Sigmoid colon (tissue), 7 donors: ENCODE results near the gene FOXN4. TPM values are rescaled to one million over a fixed set of nuclear protein-coding genes. Genes with fewer than 3 reads are reported as not detected.

Experiments used
- DNase-seq: peaks from one replicate; pipeline ENCODE4 v3.0.0-alpha.2; 2019
- H3K27ac ChIP-seq, 4 donors: fragments of 200-600 bp; sonication (generic); one replicate each; pipeline ENCODE4 v1.5.1; 2016 to 2019; ENCODE audit warnings: mild to moderate bottlenecking in 1 of 4
- H3K27me3 ChIP-seq, 3 donors: fragments of 200-600 bp; sonication (generic); one replicate each; pipeline ENCODE4 v1.5.1; 2019; ENCODE audit warnings: mild to moderate bottlenecking in 1 of 3
- H3K36me3 ChIP-seq, 4 donors: fragments of 200-600 bp; sonication (generic); one replicate each; pipeline ENCODE4 v1.5.1; 2016 to 2019
- H3K4me1 ChIP-seq, 4 donors: fragments of 200-600 bp; sonication (generic); one replicate each; pipeline ENCODE4 v1.5.1; 2017 to 2019
- H3K4me3 ChIP-seq, 4 donors: fragments of 200-600 bp; sonication (generic); one replicate each; pipeline ENCODE4 v1.5.1; 2017 to 2019; ENCODE audit warnings: mild to moderate bottlenecking in 2 of 4, moderate library complexity in 1 of 4
- H3K9me3 ChIP-seq, 4 donors: fragments of 200-600 bp in 3 of 4; sonication (generic) in 3 of 4; one replicate each; pipeline versions ENCODE4 v1.5.1 to v1.6.1; 2013 to 2019
- CTCF ChIP-seq, 4 experiments: fragments of 450-650 bp in 3 of 4; fragments of 200-600 bp in 1 of 4; IDR thresholded peaks; one replicate each; pipeline ENCODE4 v1.5.1; 2016 to 2019; ENCODE audit warnings: antibody characterized with exemption in 4 of 4, mild to moderate bottlenecking in 3 of 4, moderate library complexity in 2 of 4
- EP300 ChIP-seq, 4 donors: sonication (generic); formaldehyde crosslinking; IDR thresholded peaks; one replicate each; pipeline ENCODE4 v1.6.1; 2017; ENCODE audit warnings: antibody characterized with exemption in 4 of 4
- POLR2A ChIP-seq, 2 donors: fragments of 450-650 bp; IDR thresholded peaks; one replicate each; pipeline ENCODE4 v1.6.1; 2016; ENCODE audit warnings: antibody characterized with exemption in 2 of 2, mild to moderate bottlenecking in 2 of 2, moderate library complexity in 2 of 2
- POLR2AphosphoS5 ChIP-seq, 4 donors: sonication (generic); formaldehyde crosslinking; IDR thresholded peaks; one replicate each; pipeline ENCODE4 v1.6.1; 2017; ENCODE audit warnings: antibody characterized with exemption in 4 of 4
- WGBS, 2 donors: extraction: QIAGEN DNeasy Blood & Tissue Kit; methylation state at CpG; one replicate each; pipeline ENCODE4 v1.1.7; 2013; 5-methylcytosine and 5-hydroxymethylcytosine counted together
- intact Hi-C: fragments of 100-400 bp; cut with DNase I; formaldehyde crosslinking; loops from one replicate; pipeline ENCODE4 v1.15.1; 2023
- polyA plus RNA-seq, 3 donors: library from polyadenylated mRNA; stranded (reverse); fragments of 200-250 nt; gene quantifications; one replicate each; pipeline ENCODE4 v1.2.3, GENCODE V29; 2013
- total RNA-seq, 4 donors: library from RNA; depleted of rRNA; stranded (reverse); fragments of >200 nt; gene quantifications; one replicate each; pipeline ENCODE4 v1.1.0, GENCODE V29; 2016
- donor health status: healthy with polysubstance abuse.
- donor health status: Bipolar disorder and iron deficiency.
- donor health status: healthy.

FOXN4 gene
- total and polyA plus RNA-seq, 7 donors, result 0.06 to 1.9 (median 0.41) TPM; not detected in 4

GRCh38 chr12:109352184-109352583, 43.1 kb upstream of the FOXN4 start:
- Histone ChIP-seq H3K27ac (no peak overlapping the region), H3K36me3 (no peaks in the 10 kb centered on the region), H3K9me3 (no peaks in the 10 kb centered on the region), H3K27me3 (no peaks in the 10 kb centered on the region), H3K4me1 (no peaks in the 10 kb centered on the region), H3K4me3 (no peak overlapping the region)
- no peak for DNase-seq
- TF ChIP-seq POLR2AphosphoS5 (IDR thresholded peaks at IDR 0.05) (no peak), EP300 (IDR thresholded peaks at IDR 0.05) (no peak), POLR2A (IDR thresholded peaks at IDR 0.05) (no peak), CTCF (IDR thresholded peaks at IDR 0.05) (no peak)
- WGBS, 2 donors, result 63 to 70% methylated on average over 6 of the region's 6 CpGs
- intact Hi-C loops, result no loop called here

- no peak for TF ChIP-seq POLR2A (IDR thresholded peaks at IDR 0.05)
- TF ChIP-seq EP300 (IDR thresholded peaks at IDR 0.05), result no peak
- no peak for TF ChIP-seq CTCF (IDR thresholded peaks at IDR 0.05)
- TF ChIP-seq POLR2AphosphoS5 (IDR thresholded peaks at IDR 0.05), result no peak
- intact Hi-C loops, result no loop called here
- no peak within 1 kb of the TSS for H3K27ac ChIP-seq
- DNase-seq, result no peak
- no peaks in the 10 kb centered on the region for H3K27me3 ChIP-seq
- H3K9me3 ChIP-seq, result no peaks in the 10 kb centered on the region
- no peaks in the 10 kb centered on the region for H3K36me3 ChIP-seq
- no peak within 1 kb of the TSS for H3K4me3 ChIP-seq
- WGBS, 2 donors, result 23 to 78% methylated on average over 8 of the region's 8 CpGs
- no peaks in the 10 kb centered on the region for H3K4me1 ChIP-seq
Observed at GRCh38 chr12:109347589-109347988, 38.5 kb upstream of the FOXN4 start, which contains the start of gene MYO1H. MYO1H (plus strand) TSS chr12:109347900; CDS start chr12:109347961, 61 bp downstream.

- intact Hi-C loops, result no loop called here
- DNase-seq, result no peak
Observed at GRCh38 chr12:109346920-109347319, 37.8 kb upstream of the FOXN4 start.

GRCh38 chr12:109345428-109345827, 36.3 kb upstream of the FOXN4 start:
- no peak for DNase-seq
- Histone ChIP-seq H3K4me3 (no peak overlapping the region), H3K4me1 (no peaks in the 10 kb centered on the region), H3K27me3 (no peaks in the 10 kb centered on the region), H3K36me3 (no peaks in the 10 kb centered on the region), H3K27ac (no peak overlapping the region), H3K9me3 (no peaks in the 10 kb centered on the region)
- TF ChIP-seq POLR2AphosphoS5 (IDR thresholded peaks at IDR 0.05) (no peak), POLR2A (IDR thresholded peaks at IDR 0.05) (no peak), EP300 (IDR thresholded peaks at IDR 0.05) (no peak), CTCF (IDR thresholded peaks at IDR 0.05) (no peak)
- 89 to 95% methylated on average over 2 of the region's 2 CpGs for WGBS, 2 donors
- intact Hi-C loops, result no loop called here

More at GRCh38 chr12:109346920-109347319, 37.8 kb upstream of the FOXN4 start:
- 79 to 83% methylated on average over 3 of the region's 3 CpGs for WGBS, 2 donors
- TF ChIP-seq EP300 (IDR thresholded peaks at IDR 0.05) (no peak), POLR2A (IDR thresholded peaks at IDR 0.05) (no peak), POLR2AphosphoS5 (IDR thresholded peaks at IDR 0.05) (no peak), CTCF (IDR thresholded peaks at IDR 0.05) (no peak)
- no peak overlapping the region for H3K27ac ChIP-seq
- no peaks in the 10 kb centered on the region for H3K4me1 ChIP-seq
- no peak overlapping the region for H3K4me3 ChIP-seq
- no peaks in the 10 kb centered on the region for H3K27me3 ChIP-seq
- no peaks in the 10 kb centered on the region for H3K36me3 ChIP-seq
- H3K9me3 ChIP-seq, result no peaks in the 10 kb centered on the region

- no peaks in the 10 kb centered on the region for H3K4me1 ChIP-seq
- WGBS, 2 donors, result 44 to 83% methylated on average over 2 of the region's 2 CpGs
- intact Hi-C loops, result no loop called here
- H3K4me3 ChIP-seq, result no peak overlapping the region
- H3K27ac ChIP-seq, result no peak overlapping the region
- no peaks in the 10 kb centered on the region for H3K27me3 ChIP-seq
- no peaks in the 10 kb centered on the region for H3K36me3 ChIP-seq
- no peak for DNase-seq
- no peaks in the 10 kb centered on the region for H3K9me3 ChIP-seq
- TF ChIP-seq POLR2AphosphoS5 (IDR thresholded peaks at IDR 0.05), result no peak
- TF ChIP-seq CTCF (IDR thresholded peaks at IDR 0.05), result no peak
- no peak for TF ChIP-seq POLR2A (IDR thresholded peaks at IDR 0.05)
- TF ChIP-seq EP300 (IDR thresholded peaks at IDR 0.05), result no peak
Observed at GRCh38 chr12:109343677-109344076, 34.6 kb upstream of the FOXN4 start.
